GM19035 (cell line): ENCODE data around the gene ASCC2.
"Not testable (repeated sequence)": the region's sequence is repeated elsewhere in the genome, so short reads cannot be mapped to it uniquely, and the experiment has no call there.

ENCODE experiments used
- ATAC-seq: cut with Tn5 transposase; IDR thresholded peaks from one replicate; pipeline ENCODE4 v1.9.1; 2021; ENCODE audit not compliant: unreplicated experiment

ASCC2 gene

GRCh38 chr22:29859030-29859429 is 21.0 kb upstream of the ASCC2 start:
- ATAC-seq, result not testable (repeated sequence)

GRCh38 chr22:29856496-29856895 is 18.4 kb upstream of the ASCC2 start:
- ATAC-seq, result no peak

DNA sequence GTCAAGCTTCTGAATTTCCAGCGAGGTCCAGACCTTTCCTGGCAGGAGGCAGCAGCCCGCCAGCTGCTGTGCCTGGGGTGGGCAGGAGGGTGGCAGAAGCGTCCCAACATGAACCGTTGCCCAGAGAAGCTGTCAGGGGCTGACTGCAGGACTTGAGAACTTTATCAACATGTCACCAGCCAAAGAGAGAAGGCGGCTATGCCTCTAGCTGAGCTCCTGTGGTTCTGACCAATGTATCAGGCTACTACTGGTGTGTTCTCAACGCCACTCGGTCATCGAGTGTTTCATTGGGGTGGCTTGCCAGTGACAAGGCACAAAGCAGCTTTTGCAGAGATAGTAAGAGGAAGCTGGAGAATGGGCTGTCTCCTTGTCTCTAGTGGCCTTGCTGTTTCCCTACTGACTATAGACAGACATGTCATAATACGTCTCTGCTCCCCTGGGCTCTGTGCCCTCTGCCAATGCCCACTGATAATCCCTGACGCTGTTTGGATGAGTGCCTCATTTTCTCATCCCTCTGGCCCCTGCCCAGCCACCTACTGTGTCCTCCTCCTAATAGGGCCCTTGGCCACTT is 17.6 kb upstream of the ASCC2 start:
- no peak for ATAC-seq

DNA sequence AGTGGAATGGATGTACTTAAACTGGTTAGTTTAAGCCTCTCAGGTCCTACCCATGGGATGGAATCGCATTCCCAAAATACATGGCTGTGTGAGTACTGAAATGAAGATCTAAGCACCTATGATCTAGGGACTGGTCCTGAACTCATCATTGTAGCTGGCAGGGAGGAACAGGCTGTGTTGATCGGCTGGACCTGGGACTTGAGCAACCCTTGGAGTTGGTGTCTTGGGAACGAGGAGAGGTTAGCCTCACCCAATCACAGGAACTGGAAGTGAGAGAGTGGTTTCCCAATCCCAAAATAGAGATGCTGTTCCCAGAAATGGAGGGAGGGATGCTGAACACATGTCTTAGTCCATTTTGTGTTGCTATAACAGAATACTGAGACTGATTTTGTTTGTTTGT is 16.4 kb upstream of the ASCC2 start:
- no peak for ATAC-seq

DNA sequence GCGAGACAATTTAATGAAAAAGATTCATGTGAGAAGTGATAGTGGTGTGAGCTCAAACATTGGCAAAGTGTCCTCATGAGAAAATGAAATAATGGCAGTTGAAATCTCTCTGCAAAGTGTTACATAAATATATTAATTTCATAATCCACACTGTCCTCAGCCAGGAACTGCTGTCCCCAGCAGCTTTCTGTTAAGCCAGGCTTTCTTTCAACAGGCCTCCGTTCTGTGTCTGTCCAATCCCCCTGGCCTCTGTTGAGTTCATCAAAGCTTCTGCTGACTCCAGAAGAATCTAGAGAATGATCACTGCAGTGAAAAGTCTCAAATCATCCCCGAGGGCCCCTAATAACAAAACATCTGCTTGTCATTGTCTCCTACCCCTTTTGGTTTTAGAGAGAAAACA is 10.0 kb upstream of the ASCC2 start:
- ATAC-seq, result no peak

DNA sequence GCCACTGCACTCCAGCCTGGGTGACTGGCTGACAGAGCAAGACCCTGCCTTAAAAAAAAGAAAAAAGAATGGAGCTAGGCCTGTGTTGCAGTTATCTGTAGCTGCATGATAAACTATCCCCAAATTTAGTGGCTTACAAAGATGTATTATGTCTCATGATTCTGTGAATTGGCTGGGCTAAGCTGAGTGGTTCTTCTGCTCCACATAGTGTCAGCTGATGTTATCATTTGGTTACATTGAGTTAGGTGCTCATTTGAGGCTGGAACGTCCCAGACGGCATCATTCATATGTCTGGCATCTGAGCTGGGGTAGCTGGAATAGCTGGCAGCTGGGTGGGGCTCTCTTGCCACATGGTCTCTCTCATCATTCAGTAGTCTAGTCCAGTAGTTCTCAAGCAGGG is 8.2 kb upstream of the ASCC2 start:
- no peak for ATAC-seq

GRCh38 chr22:29842740-29843139 is 4.7 kb upstream of the ASCC2 start:
- no peak for ATAC-seq

DNA sequence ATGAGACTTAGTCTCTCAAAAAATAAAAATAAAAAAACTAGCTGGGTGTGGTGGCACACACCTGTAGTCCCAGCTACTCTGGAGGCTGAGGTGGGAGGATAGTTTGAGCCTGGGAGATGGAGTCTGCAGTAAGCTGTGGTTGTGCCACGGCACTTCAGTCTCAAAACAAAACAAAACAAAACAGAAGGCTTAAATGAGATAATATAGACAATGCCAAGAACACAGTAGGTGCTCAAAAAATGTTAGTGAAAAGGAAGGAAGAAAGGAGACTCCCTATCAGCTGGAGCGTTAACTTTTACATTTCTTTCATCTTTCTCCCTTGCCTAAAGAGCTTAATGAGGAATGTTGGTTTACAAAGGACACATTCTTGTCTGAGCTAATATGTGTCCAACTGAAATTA is 4.1 kb upstream of the ASCC2 start:
- no peak for ATAC-seq

DNA sequence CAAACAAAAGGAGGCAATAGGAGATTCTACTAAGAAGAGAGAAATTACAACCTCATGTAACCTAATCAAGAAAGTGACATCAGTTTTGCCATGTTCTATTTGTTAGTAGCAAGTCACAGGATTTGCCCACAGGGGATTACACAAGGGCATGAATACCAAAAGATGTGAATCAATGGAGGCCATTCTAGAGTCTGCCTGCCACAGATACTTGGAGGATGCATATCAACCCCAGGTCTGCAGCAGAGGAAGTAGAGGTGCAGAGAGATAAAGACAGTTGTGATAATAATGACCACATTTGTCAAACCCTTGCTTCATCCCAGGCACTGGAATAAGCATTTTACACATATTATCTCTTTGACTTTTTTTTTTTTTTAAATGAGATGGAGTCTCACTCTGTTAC is 2.4 kb upstream of the ASCC2 start:
- no peak for ATAC-seq

- ATAC-seq, result no peak
These were observed 965 bp upstream of the ASCC2 start for GRCh38 chr22:29839039-29839438.

- ATAC-seq, result no peak
These were observed 504 bp upstream of the ASCC2 start for GRCh38 chr22:29838599-29838956.

DNA sequence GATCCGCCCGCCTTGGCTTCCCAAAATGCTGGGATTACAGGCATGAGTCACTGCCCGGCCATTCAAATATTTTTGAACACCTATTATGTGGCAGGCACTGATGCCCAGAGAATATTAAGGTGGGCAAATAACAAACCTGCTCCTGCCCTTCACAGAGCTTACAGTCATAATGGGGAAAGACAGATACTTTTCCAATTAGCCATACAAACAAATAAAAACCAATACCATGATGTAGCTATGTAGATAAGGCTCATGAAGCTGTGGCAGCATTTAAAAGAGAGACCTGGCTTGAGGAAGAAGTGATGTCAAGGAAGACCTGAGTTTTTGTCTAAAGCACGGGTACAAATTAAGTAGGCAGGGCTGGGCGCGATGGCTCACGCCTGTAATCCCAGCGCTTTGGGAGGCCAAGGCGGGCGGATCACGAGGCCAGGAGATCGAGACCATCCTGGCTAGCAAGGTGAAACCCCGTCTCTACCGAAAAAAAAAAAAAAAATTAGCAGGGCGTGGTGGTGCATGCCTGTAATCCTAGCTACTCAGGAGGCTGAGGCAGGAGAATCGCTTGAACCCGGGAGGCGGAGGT is 1.2 kb downstream of the ASCC2 start:
- not testable (repeated sequence) for ATAC-seq

DNA sequence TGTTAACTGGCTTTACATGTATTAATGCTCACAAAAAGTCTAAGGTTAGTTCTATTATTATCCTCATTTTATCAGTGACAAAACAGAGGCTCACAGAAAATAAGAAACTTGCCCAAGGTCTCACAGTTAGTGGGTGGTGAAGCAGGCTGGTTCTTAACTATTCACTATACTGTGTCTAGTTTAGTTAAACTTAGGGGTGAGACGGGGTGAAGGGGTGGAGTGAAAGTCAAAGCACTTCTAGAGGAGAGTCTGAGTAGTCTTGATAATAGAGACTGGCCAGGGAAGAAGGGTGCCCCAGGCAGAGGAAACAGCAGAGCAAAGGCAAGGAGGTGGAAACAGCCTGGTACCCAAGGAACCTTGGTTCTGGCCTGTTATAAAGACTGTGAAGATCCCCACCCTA is 4.0 kb downstream of the ASCC2 start:
- ATAC-seq, result no peak

DNA sequence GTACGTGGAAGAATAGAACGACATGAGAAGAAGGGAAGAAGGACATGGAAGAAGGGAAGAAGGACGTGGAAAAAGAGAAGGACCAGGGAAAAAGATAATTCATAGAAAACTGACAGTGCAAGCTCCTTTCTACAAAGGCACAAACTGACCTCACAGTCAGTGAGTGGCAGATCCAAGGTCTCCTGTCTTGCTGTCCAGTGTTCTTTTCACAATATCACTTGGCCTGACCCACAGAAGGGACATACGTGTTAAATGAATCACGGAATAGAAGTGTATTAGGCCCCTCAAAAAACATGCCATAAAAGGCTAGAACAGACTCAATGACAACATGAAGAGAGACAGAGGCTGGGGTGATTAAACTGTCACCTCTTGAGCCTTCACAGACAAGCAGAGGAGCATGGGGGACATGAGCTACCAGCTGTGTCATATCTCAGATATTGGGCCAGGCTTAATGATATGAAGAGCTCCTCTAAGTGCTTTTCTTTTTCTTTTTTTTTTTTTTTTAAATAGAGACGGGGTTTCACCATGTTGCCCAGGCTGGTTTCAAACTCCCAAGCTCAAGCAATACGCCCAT is 4.6 kb downstream of the ASCC2 start:
- ATAC-seq, result no peak

- ATAC-seq, result no peak
These were observed 6.1 kb downstream of the ASCC2 start for GRCh38 chr22:29831958-29832357.

DNA sequence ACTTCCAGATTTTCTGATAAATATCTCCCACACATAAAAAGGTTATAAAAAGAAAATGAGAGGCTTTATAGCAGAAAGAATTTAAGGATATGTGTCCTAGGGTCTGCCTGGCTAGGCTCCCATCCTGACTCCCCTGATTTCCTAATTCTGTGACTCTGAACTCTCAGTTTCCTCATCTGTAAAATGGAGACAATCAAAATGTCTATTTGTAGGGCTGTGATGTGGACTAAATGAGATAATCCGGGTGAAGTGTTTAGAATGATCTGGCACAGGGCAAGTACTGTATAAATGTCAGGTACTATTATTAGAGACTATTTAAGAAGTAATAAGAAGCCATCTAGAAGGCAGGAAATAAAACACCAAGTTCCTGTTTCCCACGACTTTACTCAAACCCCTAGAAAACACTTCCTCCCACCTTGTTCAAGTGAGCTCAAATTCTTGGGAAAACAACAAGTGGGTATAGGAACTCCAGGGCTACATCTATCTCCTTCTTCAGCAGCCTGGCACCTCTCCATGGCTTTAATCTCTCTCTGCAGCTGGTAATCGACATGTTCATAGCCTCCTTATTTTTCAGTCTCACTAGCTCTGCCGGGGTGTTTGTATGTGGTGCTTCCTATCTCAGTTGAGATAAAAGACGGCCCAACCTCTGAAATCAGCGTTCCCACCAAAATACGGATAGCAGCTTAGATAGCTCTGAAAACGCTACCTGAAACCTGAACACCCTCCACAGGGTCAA is 6.7 kb downstream of the ASCC2 start:
- no peak for ATAC-seq

DNA sequence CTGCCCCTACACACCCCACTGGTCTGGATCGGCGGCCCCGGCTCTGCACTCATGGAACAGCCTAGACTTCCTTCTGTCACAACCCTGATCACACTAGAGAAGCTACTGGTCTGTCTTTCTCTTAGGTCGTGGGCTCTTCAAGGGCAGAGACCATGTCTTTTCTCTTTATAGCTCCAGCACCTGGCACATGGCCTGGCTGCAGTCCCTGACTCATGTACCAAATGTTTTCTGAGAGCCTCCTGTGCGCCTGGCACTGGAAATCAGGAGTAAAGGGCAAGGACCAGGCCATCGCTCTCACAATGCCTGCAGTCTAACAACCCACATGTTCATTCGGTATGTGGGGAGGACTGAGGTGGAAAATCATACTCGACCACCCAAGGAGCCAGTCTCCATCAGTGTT is 7.5 kb downstream of the ASCC2 start:
- no peak for ATAC-seq

- ATAC-seq, result not testable (repeated sequence)
These were observed 10.3 kb downstream of the ASCC2 start for GRCh38 chr22:29827726-29828125.

DNA sequence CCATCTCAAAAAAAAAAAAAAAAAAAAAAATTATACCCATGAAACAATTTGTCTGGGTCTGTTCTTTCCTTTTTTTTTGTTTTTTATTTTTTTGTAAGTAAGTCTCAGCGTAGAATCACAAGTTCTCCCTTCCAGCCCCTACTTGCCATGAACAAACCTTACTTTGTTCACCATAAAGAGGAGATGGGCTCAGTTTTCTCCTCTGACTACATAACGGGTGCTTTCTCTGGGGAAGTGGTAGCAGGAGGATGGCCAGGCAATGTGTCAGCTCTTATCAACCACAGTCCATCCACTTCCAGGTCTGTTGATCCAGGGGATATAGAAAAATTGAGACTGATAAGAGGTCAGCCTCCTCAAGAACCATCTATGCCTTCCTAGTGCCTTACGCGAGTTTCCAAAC is 11.0 kb downstream of the ASCC2 start:
- no peak for ATAC-seq

GRCh38 chr22:29825578-29825977 is 12.5 kb downstream of the ASCC2 start:
- no peak for ATAC-seq

DNA sequence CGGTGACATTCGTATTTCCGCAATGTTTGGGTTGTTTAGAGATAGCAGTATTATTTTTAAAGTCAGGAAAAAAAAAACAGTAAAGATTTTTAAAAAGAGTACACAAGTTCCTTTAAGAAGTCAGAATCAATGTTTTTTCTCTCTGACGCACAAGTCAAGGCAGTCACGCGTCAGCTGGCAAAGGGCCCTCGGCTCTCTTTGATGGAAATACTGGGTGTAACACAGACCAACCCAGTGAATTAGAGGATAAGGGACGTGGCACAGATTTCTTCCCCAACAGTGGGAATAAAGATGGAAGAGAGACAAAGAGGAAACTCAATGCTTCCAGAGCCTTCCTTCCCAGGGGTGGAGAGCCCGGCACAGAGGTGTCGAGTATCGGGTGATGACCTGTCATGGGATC is 13.4 kb downstream of the ASCC2 start:
- no peak for ATAC-seq

DNA sequence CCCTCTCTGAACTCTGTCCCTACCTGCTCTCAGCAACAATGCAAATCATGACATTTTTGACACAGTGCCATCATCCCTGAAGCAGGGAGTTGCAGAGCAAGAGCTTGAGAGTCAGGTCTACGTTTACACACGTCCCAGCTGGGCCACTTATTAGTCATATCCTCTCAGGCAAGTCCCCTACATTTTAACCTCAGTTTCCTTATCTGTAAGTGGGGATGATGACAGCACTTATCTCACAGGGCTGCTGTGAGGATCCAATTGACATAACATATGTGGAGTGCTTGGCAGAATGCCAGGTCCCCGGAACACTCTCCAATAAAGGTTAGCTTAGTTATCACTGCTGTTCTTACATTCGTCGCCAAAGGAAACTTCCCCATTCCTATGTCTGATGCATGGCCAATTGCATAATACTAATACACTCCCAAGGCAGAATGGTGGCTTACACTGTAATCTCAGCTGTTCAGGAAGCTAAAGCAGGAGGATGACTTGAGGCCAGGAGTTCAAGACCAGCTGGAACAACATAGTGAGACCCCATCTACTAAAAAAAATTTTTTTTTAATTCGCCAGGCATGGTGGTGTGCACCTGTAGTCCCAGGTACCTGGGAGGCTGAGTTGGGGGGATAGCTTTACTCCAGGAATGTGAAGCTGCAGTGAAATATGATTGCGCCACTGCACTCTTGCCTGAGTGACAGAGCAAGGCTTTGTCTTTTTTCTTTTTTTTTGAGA is 16.6 kb downstream of the ASCC2 start:
- ATAC-seq, result no peak
